IPS-NIHi7 (cell line): ENCODE results near the gene TMBIM4.
A peak's percentile ranks its signal among the peaks of the same experiment; 100 is the strongest.

Experiments used
- DNase-seq: peaks from one replicate; pipeline ENCODE4 v3.0.0; 2012; ENCODE audit warnings: mixed read lengths; ENCODE audit errors: extremely low spot score

Gene TMBIM4

DNA sequence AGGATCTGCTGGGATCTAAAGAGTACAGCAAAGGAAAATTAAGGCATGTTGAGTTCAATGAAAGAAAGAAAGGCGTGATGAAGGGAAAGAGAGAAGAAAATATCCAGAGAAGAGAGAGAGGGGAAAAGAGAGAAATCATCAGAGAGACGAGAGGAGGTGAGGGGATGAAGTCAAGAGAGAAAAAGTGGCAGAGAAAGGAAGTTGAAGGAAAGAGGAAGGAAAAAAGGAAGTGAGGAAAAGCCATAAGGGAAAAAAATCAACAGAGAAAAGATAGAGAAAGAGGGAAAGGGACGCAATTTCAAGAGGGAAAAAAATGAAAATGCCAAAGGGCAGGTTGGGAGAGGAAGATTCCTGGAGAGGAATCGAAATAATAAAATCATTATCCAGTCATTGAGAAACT, 79.6 kb downstream of the TMBIM4 start:
- DNase-seq, result no peak

DNA sequence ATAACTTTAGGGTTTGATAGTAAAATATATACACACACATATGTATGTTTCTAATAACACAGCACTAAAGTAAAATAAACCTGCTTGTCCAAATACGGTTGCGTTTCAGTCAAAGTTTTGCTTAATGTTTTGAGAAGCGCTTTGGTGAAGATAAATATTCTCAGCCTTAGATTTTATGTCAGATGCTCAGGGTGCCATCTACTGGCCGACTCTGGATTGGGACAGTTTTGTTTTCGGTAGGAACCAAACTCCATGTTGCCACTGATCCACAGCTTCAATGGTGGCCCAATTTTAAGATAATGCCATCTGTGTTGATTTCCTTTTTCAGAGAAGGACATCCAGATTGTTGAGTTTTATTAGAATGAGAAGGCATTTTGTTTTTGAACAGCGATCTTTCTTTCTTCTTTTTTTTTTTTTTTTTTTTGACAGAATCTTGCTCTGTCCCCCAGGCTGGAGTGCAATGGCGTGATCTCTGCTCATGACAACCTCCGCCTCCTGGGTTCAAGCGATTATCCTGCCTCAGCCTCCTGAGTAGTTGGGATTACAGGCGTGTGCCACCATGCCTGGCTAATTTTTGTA, 82.3 kb downstream of the TMBIM4 start:
- peak; percentile 68 for DNase-seq

DNA sequence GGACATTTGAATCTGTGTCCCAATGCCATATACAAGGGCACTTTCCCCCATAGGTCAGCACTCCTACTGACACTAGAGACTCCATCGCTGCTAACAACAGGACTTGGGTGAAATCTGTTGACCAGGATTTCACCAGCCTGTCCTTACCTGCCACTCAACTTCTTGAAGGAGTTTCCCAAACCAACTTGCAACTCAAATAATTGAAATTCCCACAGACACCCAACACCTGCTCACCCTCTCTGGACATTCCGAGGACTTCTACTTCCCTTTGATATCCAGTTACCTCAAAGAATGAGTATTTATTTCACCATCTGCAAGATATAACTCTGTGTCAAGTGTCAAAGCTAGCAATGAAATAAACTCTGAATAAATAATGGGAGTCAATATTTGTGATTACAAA, 83.8 kb downstream of the TMBIM4 start:
- DNase-seq, result no peak
